GM18502 (cell line): ENCODE results near the gene SENP2.
"Not testable (repeated sequence)": the region's sequence is repeated elsewhere in the genome, so short reads cannot be mapped to it uniquely, and the experiment has no call there.

Source experiments
- ATAC-seq: cut with Tn5 transposase; IDR thresholded peaks from one replicate; pipeline ENCODE4 v1.9.1; 2021; ENCODE audit warnings: mild to moderate bottlenecking; ENCODE audit not compliant: unreplicated experiment, poor library complexity

SENP2 gene

GRCh38 chr3:185584686-185585085 lies 1.4 kb upstream of the SENP2 start:
- ATAC-seq: no peak

- ATAC-seq: no peak
Measured at GRCh38 chr3:185585518-185585858, 607 bp upstream of the SENP2 start.

- no peak for ATAC-seq
Measured at GRCh38 chr3:185586686-185587039, 568 bp downstream of the SENP2 start.

GRCh38 chr3:185594073-185594472 lies 8.0 kb downstream of the SENP2 start:
- no peak for ATAC-seq

GRCh38 chr3:185595526-185595925 lies 9.4 kb downstream of the SENP2 start:
- ATAC-seq: peak; percentile 55

- ATAC-seq: no peak
Measured at GRCh38 chr3:185605566-185605965, 19.5 kb downstream of the SENP2 start.

- no peak for ATAC-seq
Measured at GRCh38 chr3:185606196-185606595, 20.1 kb downstream of the SENP2 start.

- no peak for ATAC-seq
Measured at GRCh38 chr3:185613016-185613415, 26.9 kb downstream of the SENP2 start.

- no peak for ATAC-seq
Measured at GRCh38 chr3:185623939-185624665, 38.0 kb downstream of the SENP2 start.

- no peak for ATAC-seq
Measured at GRCh38 chr3:185625784-185626183, 39.7 kb downstream of the SENP2 start.

GRCh38 chr3:185629554-185630181 lies 43.6 kb downstream of the SENP2 start:
- ATAC-seq: no peak

GRCh38 chr3:185630182-185630622 lies 44.1 kb downstream of the SENP2 start:
- no peak for ATAC-seq

GRCh38 chr3:185631108-185631507 lies 45.0 kb downstream of the SENP2 start:
- ATAC-seq: no peak

GRCh38 chr3:185631508-185632206 lies 45.6 kb downstream of the SENP2 start:
- ATAC-seq: no peak

GRCh38 chr3:185632996-185633395 lies 46.9 kb downstream of the SENP2 start:
- no peak for ATAC-seq

GRCh38 chr3:185637388-185637787 lies 51.3 kb downstream of the SENP2 start:
- no peak for ATAC-seq

GRCh38 chr3:185638651-185639050 lies 52.6 kb downstream of the SENP2 start:
- not testable (repeated sequence) for ATAC-seq

GRCh38 chr3:185639632-185640206 lies 53.6 kb downstream of the SENP2 start:
- ATAC-seq: no peak

GRCh38 chr3:185640308-185640707 lies 54.2 kb downstream of the SENP2 start:
- ATAC-seq: no peak

GRCh38 chr3:185645191-185645590 lies 59.1 kb downstream of the SENP2 start:
- ATAC-seq: not testable (repeated sequence)
